GM12872 (cell line): ENCODE results near the gene CYYR1.

Experiments
- CTCF ChIP-seq: IDR thresholded peaks from 3 replicates; pipeline ENCODE4 v1.5.1; 2011; ENCODE audit warnings: low read depth, mild to moderate bottlenecking, low read length, moderate library complexity; ENCODE audit not compliant: insufficient read depth

CYYR1 gene

GRCh38 chr21:26572702-26573381 is at the start of gene CYYR1:
Gene CYYR1, minus strand, starts transcription at chr21:26573286. Its CDS starts 346 bp downstream, at chr21:26572940.
- TF ChIP-seq CTCF, result no peak

- no peak for TF ChIP-seq CTCF
These were observed 44.1 kb upstream of the CYYR1 start for GRCh38 chr21:26617176-26617575.

GRCh38 chr21:26614251-26614650 is 41.2 kb upstream of the CYYR1 start:
- no peak for TF ChIP-seq CTCF

GRCh38 chr21:26599261-26599660 is 26.2 kb upstream of the CYYR1 start:
- TF ChIP-seq CTCF, result no peak

- no peak for TF ChIP-seq CTCF
These were observed 24.9 kb upstream of the CYYR1 start for GRCh38 chr21:26597981-26598380.

GRCh38 chr21:26597031-26597430 is 23.9 kb upstream of the CYYR1 start:
- no peak for TF ChIP-seq CTCF

GRCh38 chr21:26595971-26596370 is 22.9 kb upstream of the CYYR1 start:
- no peak for TF ChIP-seq CTCF
